Cardiac muscle cell (in vitro differentiated cells and primary cell): ENCODE results near the gene CASD1. TPM values are rescaled to one million over a fixed set of nuclear protein-coding genes. Genes with fewer than 3 reads are reported as not detected.

ENCODE experiments used
- DNase-seq, 2 donors: peaks; one replicate each; pipeline versions ENCODE4 v3.0.0 to v3.0.0-alpha.2; 2010 to 2017; ENCODE audit warnings: low read depth in 1 of 2, low spot score in 1 of 2
- H3K27ac ChIP-seq: fragments of 200-600 bp; sonication (generic); 2 replicates; pipeline ENCODE4 v1.5.1; 2016
- H3K27me3 ChIP-seq: fragments of 200-600 bp; sonication (generic); 2 replicates; pipeline ENCODE4 v1.6.0; 2016; ENCODE audit warnings: control low read depth
- H3K36me3 ChIP-seq: fragments of 200-600 bp; sonication (generic); 2 replicates; pipeline ENCODE4 v1.5.1; 2016; ENCODE audit warnings: control low read depth
- H3K4me1 ChIP-seq: fragments of 200-600 bp; sonication (generic); 2 replicates; pipeline ENCODE4 v1.8.1; 2017; ENCODE audit warnings: low read depth, mild to moderate bottlenecking, mixed run types
- H3K4me3 ChIP-seq: fragments of 200-600 bp; sonication (generic); 2 replicates; pipeline ENCODE4 v1.5.1; 2016; ENCODE audit warnings: mild to moderate bottlenecking
- H3K9me3 ChIP-seq: fragments of 200-600 bp; sonication (generic); 2 replicates; pipeline ENCODE4 v1.5.1; 2017; ENCODE audit warnings: low read depth, mild to moderate bottlenecking, control low read depth
- polyA plus RNA-seq: library from polyadenylated mRNA; unstranded; fragments of >200 nt; fragmentation: Nextera tagmentation; extraction: Ambion mirVana; gene quantifications from 2 replicates; pipeline ENCODE4 v1.2.1, GENCODE V29; 2016
- total RNA-seq: library from RNA; depleted of rRNA; stranded (reverse); fragments of >200 nt; gene quantifications from 2 replicates; pipeline ENCODE4 v1.2.3, GENCODE V29; 2016
- TF ChIP-seq, protein P1 (sequence below): IDR thresholded peaks from 2 replicates; pipeline ENCODE4 v1.5.1; 2012; ENCODE audit warnings: low read depth, mild to moderate bottlenecking, low read length

The CASD1 gene
- total and polyA plus RNA-seq, 2 experiments from 2014 or later = 36.3 to 38.9 TPM

- Histone ChIP-seq H3K4me1 (no peaks in the 10 kb centered on the region), H3K4me3 (no peak overlapping the region), H3K36me3 (no peaks in the 10 kb centered on the region), H3K27me3 (no peaks in the 10 kb centered on the region), H3K27ac (no peak overlapping the region), H3K9me3 (no peaks in the 10 kb centered on the region)
- TF ChIP-seq, protein P1, sequence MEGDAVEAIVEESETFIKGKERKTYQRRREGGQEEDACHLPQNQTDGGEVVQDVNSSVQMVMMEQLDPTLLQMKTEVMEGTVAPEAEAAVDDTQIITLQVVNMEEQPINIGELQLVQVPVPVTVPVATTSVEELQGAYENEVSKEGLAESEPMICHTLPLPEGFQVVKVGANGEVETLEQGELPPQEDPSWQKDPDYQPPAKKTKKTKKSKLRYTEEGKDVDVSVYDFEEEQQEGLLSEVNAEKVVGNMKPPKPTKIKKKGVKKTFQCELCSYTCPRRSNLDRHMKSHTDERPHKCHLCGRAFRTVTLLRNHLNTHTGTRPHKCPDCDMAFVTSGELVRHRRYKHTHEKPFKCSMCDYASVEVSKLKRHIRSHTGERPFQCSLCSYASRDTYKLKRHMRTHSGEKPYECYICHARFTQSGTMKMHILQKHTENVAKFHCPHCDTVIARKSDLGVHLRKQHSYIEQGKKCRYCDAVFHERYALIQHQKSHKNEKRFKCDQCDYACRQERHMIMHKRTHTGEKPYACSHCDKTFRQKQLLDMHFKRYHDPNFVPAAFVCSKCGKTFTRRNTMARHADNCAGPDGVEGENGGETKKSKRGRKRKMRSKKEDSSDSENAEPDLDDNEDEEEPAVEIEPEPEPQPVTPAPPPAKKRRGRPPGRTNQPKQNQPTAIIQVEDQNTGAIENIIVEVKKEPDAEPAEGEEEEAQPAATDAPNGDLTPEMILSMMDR = no peak
- DNase-seq = no peak
These were observed 31.7 kb upstream of the CASD1 start for GRCh38 chr7:94477878-94478277.

GRCh38 chr7:94478648-94479214 is 30.9 kb upstream of the CASD1 start:
- DNase-seq = no peak
- H3K36me3 ChIP-seq = no peaks in the 10 kb centered on the region
- H3K9me3 ChIP-seq = no peaks in the 10 kb centered on the region
- H3K4me3 ChIP-seq = no peak overlapping the region
- TF ChIP-seq, protein P1 = no peak
- no peak overlapping the region for H3K27ac ChIP-seq
- H3K4me1 ChIP-seq = no peaks in the 10 kb centered on the region
- H3K27me3 ChIP-seq = no peaks in the 10 kb centered on the region

DNA sequence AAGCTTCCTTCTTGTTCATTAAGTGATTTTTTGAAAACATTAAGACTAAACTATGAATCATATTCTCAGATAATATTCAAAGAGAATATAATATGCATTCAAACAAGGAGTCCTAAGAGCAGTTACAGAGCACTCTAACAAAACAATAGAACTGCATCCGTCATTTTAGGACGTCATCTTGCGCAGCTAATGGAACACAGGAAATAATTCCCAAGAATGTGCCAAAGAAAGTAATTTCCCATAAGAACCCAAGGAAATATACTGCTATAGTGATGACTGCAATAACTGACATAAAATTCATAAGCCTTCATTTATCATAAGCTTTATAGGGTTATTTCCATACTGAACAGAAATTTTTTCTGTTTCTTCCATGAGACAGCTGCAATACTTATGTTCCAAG is 28.3 kb upstream of the CASD1 start:
- H3K4me3 ChIP-seq = no peak overlapping the region
- no peaks in the 10 kb centered on the region for H3K36me3 ChIP-seq
- H3K27ac ChIP-seq = no peak overlapping the region
- TF ChIP-seq, protein P1 = no peak
- no peaks in the 10 kb centered on the region for H3K9me3 ChIP-seq
- DNase-seq = no peak
- no peaks in the 10 kb centered on the region for H3K4me1 ChIP-seq
- no peaks in the 10 kb centered on the region for H3K27me3 ChIP-seq

GRCh38 chr7:94482796-94483195 is 26.8 kb upstream of the CASD1 start:
- peak; percentile 1 to 13 for DNase-seq
- TF ChIP-seq, protein P1 = no peak
- H3K4me1 ChIP-seq = no peaks in the 10 kb centered on the region
- no peak overlapping the region for H3K27ac ChIP-seq
- no peaks in the 10 kb centered on the region for H3K27me3 ChIP-seq
- H3K36me3 ChIP-seq = no peaks in the 10 kb centered on the region
- H3K4me3 ChIP-seq = no peak overlapping the region
- H3K9me3 ChIP-seq = no peaks in the 10 kb centered on the region

- Histone ChIP-seq H3K27ac (no peak overlapping the region), H3K36me3 (no peaks in the 10 kb centered on the region), H3K9me3 (no peaks in the 10 kb centered on the region), H3K4me1 (no peaks in the 10 kb centered on the region), H3K4me3 (no peak overlapping the region), H3K27me3 (no peaks in the 10 kb centered on the region)
- no peak for DNase-seq
- TF ChIP-seq, protein P1 = no peak
These were observed 25.8 kb upstream of the CASD1 start for GRCh38 chr7:94483843-94484242.

- TF ChIP-seq, protein P1 = no peak
- no peaks in the 10 kb centered on the region for H3K4me1 ChIP-seq
- no peak for DNase-seq
- H3K4me3 ChIP-seq = no peak overlapping the region
- no peak overlapping the region for H3K27ac ChIP-seq
- H3K27me3 ChIP-seq = no peaks in the 10 kb centered on the region
- H3K9me3 ChIP-seq = no peaks in the 10 kb centered on the region
- H3K36me3 ChIP-seq = no peaks in the 10 kb centered on the region
These were observed 23.4 kb upstream of the CASD1 start for GRCh38 chr7:94486216-94486615.
